Lower leg skin (tissue), 3 donors: ENCODE measurements around the gene ESCO1.

Experiments used
- CTCF ChIP-seq, 3 donors: fragments of 450-650 bp; IDR thresholded peaks; one replicate each; pipeline ENCODE4 v1.5.1; 2016; ENCODE audit warnings: antibody characterized with exemption in 3 of 3, mild to moderate bottlenecking in 3 of 3, moderate library complexity in 2 of 3
- POLR2A ChIP-seq, 2 donors: fragments of 450-650 bp; IDR thresholded peaks; one replicate each; pipeline ENCODE4 v1.6.1; 2016 to 2017; ENCODE audit warnings: antibody characterized with exemption in 2 of 2, mild to moderate bottlenecking in 1 of 2, moderate library complexity in 1 of 2

DNA sequence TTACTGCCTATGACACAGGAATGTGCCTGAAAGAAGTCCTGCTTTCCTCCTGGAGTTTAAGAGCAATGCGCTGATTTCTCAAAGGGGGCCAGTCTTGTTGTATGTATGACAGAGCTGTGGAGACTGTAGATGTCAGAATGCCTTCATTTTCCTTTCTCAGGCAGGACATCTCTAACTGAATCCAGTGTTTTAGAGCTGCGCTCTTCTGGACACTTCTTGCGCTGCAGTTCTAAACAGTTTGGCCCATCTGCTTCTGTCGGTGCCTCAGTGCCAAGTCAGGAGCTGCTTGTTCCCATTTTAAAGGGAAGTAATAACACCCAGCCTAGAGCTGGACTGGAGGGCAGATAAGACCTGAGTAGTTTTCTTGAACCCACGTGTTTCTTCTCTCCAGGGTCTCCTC lies 91.4 kb downstream of the ESCO1 start:
- TF ChIP-seq CTCF (IDR thresholded peaks at IDR 0.05) (no peak), POLR2A (IDR thresholded peaks at IDR 0.05) (no peak)
